RWPE1 (cell line): ENCODE data around the gene VAMP3.

Source experiments
- CTCF ChIA-PET: fragments of 350-600 bp; sonication (Branson Sonifier 250); formaldehyde crosslinking; extraction: SDS; loops from one replicate; lab custom pipeline; 2021; lab: Yijun Ruan, JAX
- POLR2A ChIA-PET: fragments of 400-600 bp; formaldehyde crosslinking; extraction: SDS; loops from one replicate; lab custom pipeline; 2020; ENCODE audit warnings: antibody characterized with exemption; ENCODE audit not compliant: low non-redundant PET; lab: Yijun Ruan, JAX
- DNase-seq: peaks from one replicate; pipeline ENCODE4 v3.0.0; 2012; ENCODE audit warnings: low spot score
- H3K27ac ChIP-seq: fragments of 450-650 bp; 2 replicates; pipeline ENCODE4 v1.5.1; 2017
- TF ChIP-seq, protein P1 (sequence below): fragments of 450-650 bp; conservative IDR thresholded peaks from 2 replicates; pipeline ENCODE4 v1.5.1; 2017; ENCODE audit warnings: low read depth, mild to moderate bottlenecking

VAMP3 gene

DNA sequence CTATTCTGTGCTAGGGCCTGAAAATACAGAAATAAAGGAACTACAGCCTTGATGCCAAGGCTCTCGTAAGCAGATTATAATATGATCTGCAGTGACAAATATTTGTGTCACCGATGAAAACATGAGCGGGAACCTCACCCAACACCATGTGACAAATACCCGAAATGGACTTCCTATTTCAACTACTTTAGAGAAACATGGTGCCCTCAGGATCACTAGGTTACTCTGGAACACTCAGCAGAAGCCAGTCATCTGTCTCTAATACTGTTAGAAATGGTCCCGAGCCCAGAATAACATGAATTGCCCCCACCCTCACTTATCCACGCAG is 463 bp upstream of the VAMP3 start:
- POLR2A ChIA-PET = no interaction called here
- CTCF ChIA-PET = no interaction called here
- peak overlapping the region; percentile 89 for H3K27ac ChIP-seq
- TF ChIP-seq, protein P1, sequence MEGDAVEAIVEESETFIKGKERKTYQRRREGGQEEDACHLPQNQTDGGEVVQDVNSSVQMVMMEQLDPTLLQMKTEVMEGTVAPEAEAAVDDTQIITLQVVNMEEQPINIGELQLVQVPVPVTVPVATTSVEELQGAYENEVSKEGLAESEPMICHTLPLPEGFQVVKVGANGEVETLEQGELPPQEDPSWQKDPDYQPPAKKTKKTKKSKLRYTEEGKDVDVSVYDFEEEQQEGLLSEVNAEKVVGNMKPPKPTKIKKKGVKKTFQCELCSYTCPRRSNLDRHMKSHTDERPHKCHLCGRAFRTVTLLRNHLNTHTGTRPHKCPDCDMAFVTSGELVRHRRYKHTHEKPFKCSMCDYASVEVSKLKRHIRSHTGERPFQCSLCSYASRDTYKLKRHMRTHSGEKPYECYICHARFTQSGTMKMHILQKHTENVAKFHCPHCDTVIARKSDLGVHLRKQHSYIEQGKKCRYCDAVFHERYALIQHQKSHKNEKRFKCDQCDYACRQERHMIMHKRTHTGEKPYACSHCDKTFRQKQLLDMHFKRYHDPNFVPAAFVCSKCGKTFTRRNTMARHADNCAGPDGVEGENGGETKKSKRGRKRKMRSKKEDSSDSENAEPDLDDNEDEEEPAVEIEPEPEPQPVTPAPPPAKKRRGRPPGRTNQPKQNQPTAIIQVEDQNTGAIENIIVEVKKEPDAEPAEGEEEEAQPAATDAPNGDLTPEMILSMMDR = no peak
- peak; percentile 25 for DNase-seq

DNA sequence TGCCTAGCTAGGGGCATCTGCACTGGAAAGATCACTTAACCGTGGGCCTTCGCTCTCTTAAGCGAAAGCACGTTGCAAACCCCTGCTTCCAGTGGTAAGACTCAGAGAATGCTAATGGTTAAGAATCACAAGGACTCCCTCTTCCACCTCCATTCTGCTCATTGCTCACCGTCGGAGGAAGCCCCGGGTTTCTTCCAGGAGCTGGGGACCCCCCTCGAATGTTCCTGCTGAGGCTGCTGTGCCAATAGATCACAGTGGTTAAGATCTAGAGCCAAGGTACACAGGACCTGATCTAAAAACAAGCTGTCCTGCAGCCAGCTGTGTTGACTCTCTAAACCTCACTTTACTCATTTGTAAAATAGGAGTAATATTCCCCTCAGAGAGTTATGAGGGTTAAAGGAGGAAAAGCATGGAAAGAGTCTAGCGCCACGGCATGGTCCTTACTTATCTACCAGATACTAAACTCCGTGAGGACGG is 765 bp downstream of the VAMP3 start:
- H3K27ac ChIP-seq = peak overlapping the region; percentile 89
- POLR2A ChIA-PET = no interaction called here

DNA sequence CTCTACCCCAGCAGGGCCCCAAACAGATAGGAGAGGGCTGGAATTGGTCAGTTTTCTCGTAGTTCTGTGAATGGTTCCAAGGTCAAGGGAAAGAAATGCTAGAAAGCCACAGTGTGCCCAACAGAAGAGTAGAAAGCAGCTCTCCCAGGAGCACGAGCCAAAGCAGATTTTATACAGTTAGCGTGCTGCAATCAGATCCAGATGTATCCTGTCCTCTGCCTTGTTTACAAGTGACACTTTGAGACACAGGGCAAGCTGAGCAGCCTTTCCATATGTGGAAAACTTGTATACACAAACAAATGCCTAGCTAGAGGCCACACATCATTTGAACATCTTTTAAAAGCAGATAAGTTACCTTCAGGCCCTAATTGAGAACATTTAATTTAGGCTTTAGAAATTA is 6.5 kb downstream of the VAMP3 start:
- H3K27ac ChIP-seq = no peak overlapping the region
- TF ChIP-seq, protein P1 = no peak
- DNase-seq = no peak
- POLR2A ChIA-PET = no interaction called here
- CTCF ChIA-PET = interaction anchor here (0.6 kb wide), 1 partner anchor 1152 kb away, joined by 3 read pairs; no protein-coding TSS in a partner anchor

More for the DNA sequence above, 765 bp downstream of the VAMP3 start:
- TF ChIP-seq, protein P1 = no peak
- no peak for DNase-seq
- CTCF ChIA-PET = interaction anchor here (0.5 to 1.5 kb wide), 6 partner anchors 102 to 1309 kb away, joined by 3 to 5 read pairs (median 3); no protein-coding TSS in a partner anchor

GRCh38 chr1:7778133-7778628 is 7.1 kb downstream of the VAMP3 start:
- DNase-seq = no peak
- ChIA-PET CTCF (interaction anchor here (0.6 kb wide), 1 partner anchor 1153 kb away, joined by 3 read pairs; no protein-coding TSS in a partner anchor), POLR2A (no interaction called here)
- no peak overlapping the region for H3K27ac ChIP-seq
- TF ChIP-seq, protein P1 = no peak

DNA sequence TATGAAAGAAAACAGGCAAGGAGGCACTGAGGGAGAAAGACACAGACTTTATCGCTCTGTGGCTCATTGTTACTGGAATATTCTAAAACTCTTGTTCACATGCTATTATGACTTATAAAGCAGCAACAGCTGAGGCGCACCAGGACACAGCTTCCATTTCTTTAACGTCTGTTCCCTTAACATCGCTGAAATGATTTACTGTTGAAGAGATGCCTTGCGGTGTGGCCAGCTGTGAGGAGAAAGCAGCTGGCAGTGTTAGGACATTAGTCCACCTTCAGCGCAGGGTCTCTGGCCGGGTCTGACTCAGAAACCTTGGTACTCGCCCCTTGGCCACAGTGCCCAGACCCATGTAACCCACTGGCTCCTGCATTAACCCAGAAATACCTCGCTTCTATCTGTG is 9.9 kb downstream of the VAMP3 start:
- POLR2A ChIA-PET = no interaction called here
- no peak for DNase-seq
- CTCF ChIA-PET = no interaction called here
- H3K27ac ChIP-seq = peak overlapping the region; percentile 23; the same call in 1 of the 2 replicates
- TF ChIP-seq, protein P1 = no peak

DNA sequence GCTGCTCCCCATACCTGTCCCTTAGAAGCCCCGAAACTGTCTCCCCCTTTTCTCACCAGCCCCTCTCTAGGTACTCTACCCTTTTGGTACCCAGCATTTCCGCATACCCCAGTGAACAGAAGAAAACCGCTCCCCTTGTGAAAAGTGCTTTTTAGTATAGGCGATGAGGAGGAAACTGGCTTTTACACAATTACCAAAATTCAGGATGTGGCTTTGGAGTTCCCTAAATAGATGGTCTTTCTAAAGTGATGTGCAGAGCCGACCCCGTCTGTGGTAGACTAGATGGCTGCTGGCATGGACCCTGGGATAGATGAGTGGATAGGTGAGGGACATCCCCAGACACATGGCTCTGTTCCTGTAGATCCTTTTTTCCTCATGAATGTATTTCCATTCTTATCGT is 10.4 kb downstream of the VAMP3 start:
- 0 out of 2 replicates have a peak overlapping the region, but pooled peaks have one; percentile 23 for H3K27ac ChIP-seq
- ChIA-PET CTCF (interaction anchor here (0.6 kb wide), 1 partner anchor 121 kb away, joined by 3 read pairs; no protein-coding TSS in a partner anchor), POLR2A (no interaction called here)
- TF ChIP-seq, protein P1 = no peak
- DNase-seq = no peak
